ENCODE results near the gene ITGB3BP.

DNA sequence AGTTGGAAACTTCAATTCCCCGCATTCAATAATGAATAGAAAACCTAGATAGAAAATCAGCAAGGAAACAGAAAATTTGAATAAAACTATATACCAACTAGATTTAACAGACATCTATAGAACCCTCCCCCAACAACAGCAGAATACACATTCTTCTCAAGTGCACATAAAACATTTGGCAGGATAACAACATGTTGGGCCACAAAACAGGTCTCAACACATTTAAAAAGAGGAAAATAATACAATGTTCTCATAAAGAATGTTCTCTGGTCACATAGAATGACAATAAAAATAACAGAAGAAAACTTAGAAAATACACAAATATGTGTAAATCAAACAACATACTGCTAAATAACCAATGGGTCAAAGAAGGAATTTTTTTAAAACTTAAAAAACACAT lies 24.9 kb downstream of the ITGB3BP start:
- TF ChIP-seq, protein P1, sequence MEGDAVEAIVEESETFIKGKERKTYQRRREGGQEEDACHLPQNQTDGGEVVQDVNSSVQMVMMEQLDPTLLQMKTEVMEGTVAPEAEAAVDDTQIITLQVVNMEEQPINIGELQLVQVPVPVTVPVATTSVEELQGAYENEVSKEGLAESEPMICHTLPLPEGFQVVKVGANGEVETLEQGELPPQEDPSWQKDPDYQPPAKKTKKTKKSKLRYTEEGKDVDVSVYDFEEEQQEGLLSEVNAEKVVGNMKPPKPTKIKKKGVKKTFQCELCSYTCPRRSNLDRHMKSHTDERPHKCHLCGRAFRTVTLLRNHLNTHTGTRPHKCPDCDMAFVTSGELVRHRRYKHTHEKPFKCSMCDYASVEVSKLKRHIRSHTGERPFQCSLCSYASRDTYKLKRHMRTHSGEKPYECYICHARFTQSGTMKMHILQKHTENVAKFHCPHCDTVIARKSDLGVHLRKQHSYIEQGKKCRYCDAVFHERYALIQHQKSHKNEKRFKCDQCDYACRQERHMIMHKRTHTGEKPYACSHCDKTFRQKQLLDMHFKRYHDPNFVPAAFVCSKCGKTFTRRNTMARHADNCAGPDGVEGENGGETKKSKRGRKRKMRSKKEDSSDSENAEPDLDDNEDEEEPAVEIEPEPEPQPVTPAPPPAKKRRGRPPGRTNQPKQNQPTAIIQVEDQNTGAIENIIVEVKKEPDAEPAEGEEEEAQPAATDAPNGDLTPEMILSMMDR (IDR thresholded peaks at IDR 0.05) = no peak
- no peak for TF ChIP-seq POLR2A (IDR thresholded peaks at IDR 0.05)
